ENCODE results near the gene PTGES2. TPM values are rescaled to one million over a fixed set of nuclear protein-coding genes. Genes with fewer than 3 reads are reported as not detected.

Gene PTGES2
- total and polyA plus RNA-seq, 9 of the 15 experiments (the other 6 are each of a cell fraction or from before 2014, with no cell fraction given), result 2.4 to 196 (median 90.1) TPM

- TF ChIP-seq THRB (CRISPR knock-in tag; conservative IDR thresholded peaks at IDR 0.05), result no peak
- no peak for TF ChIP-seq PRMT5 (CRISPR knock-in tag; IDR thresholded peaks at IDR 0.05)
- no peak for TF ChIP-seq ZNF12 (CRISPR knock-in tag; IDR thresholded peaks at IDR 0.05)
- no peak for TF ChIP-seq ZKSCAN1 (IDR thresholded peaks at IDR 0.05; ENCODE audit: low read depth, low read length)
- TF ChIP-seq PTBP1 (IDR thresholded peaks at IDR 0.05; ENCODE audit: low read depth, low read length), result no peak
- no peak for TF ChIP-seq ZNF785 (CRISPR knock-in tag; IDR thresholded peaks at IDR 0.05)
- TF ChIP-seq ZNF449 (CRISPR knock-in tag; IDR thresholded peaks at IDR 0.05), result no peak
- TF ChIP-seq ZNF76 (CRISPR knock-in tag; IDR thresholded peaks at IDR 0.05; ENCODE audit: borderline replicate concordance), result no peak
- peak; percentile 31; the same call in 1 of the 2 replicates for TF ChIP-seq DEAF1 (CRISPR knock-in tag; IDR thresholded peaks at IDR 0.05)
- TF ChIP-seq CCAR2 (IDR thresholded peaks at IDR 0.05; ENCODE audit: low read depth, low read length), result no peak
- no peak for TF ChIP-seq CXXC5 (CRISPR knock-in tag; IDR thresholded peaks at IDR 0.05)
- TF ChIP-seq YBX1 (IDR thresholded peaks at IDR 0.05), result no peak
- TF ChIP-seq SMARCA5 (IDR thresholded peaks at IDR 0.05), result peak; percentile 93
- no peak for TF ChIP-seq KLF1 (tag; IDR thresholded peaks at IDR 0.05)
- peak; percentile 25; the same call in 1 of the 2 replicates for TF ChIP-seq ZNF24 (IDR thresholded peaks at IDR 0.05)
- TF ChIP-seq TRIM25 (IDR thresholded peaks at IDR 0.05; ENCODE audit: borderline replicate concordance), result no peak
- TF ChIP-seq HMG20B (CRISPR knock-in tag; IDR thresholded peaks at IDR 0.05), result no peak
- TF ChIP-seq CUX1 (CRISPR knock-in tag; IDR thresholded peaks at IDR 0.05), result no peak
These were observed 2.5 kb downstream of the PTGES2 start (continued) for GRCh38 chr9:128124873-128125579.
